PC-3 (cell line): ENCODE measurements around the gene GP5.

Experiments
- EZH2 ChIP-seq: fragments of 300-600 bp; sonication (generic); IDR thresholded peaks from one replicate; pipeline ENCODE4 v1.6.1; 2017; ENCODE audit warnings: antibody characterized with exemption, mild to moderate bottlenecking, low read length; ENCODE audit not compliant: unreplicated experiment
- EZH2phosphoT487 ChIP-seq: fragments of 300-600 bp; sonication (generic); IDR thresholded peaks from 2 replicates; pipeline ENCODE4 v1.6.1; 2018; ENCODE audit warnings: mild to moderate bottlenecking, antibody characterized with exemption, low read length, borderline replicate concordance
- TF ChIP-seq, protein P1 (sequence below): fragments of 300-600 bp; sonication (generic); conservative IDR thresholded peaks from 2 replicates; pipeline ENCODE4 v1.5.1; 2017; ENCODE audit warnings: antibody characterized with exemption, low read depth, mild to moderate bottlenecking, low read length

DNA sequence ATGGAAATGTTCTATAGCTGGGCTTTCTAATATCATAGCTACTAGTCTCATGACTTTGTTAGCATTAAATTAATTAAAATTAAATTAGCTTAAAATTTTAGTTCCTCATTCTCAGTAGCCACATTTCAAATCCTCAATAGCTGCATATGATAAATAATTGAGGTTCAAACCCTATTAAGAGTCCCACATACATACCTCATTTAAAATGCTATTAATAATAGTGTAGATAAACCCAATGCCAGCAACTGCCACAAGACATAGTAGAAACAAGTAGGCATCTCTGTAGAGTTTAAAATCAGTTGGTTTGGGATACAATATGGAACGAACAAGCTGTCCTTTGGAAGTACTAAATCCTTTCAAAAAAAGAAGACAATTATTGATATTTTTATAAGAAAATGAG lies 48.6 kb upstream of the GP5 start:
- TF ChIP-seq EZH2 (no peak), EZH2phosphoT487 (no peak)
- TF ChIP-seq, protein P1, sequence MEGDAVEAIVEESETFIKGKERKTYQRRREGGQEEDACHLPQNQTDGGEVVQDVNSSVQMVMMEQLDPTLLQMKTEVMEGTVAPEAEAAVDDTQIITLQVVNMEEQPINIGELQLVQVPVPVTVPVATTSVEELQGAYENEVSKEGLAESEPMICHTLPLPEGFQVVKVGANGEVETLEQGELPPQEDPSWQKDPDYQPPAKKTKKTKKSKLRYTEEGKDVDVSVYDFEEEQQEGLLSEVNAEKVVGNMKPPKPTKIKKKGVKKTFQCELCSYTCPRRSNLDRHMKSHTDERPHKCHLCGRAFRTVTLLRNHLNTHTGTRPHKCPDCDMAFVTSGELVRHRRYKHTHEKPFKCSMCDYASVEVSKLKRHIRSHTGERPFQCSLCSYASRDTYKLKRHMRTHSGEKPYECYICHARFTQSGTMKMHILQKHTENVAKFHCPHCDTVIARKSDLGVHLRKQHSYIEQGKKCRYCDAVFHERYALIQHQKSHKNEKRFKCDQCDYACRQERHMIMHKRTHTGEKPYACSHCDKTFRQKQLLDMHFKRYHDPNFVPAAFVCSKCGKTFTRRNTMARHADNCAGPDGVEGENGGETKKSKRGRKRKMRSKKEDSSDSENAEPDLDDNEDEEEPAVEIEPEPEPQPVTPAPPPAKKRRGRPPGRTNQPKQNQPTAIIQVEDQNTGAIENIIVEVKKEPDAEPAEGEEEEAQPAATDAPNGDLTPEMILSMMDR: no peak
